ENCODE measurements around the gene ZSWIM1.
"Not testable (repeated sequence)": the region's sequence is repeated elsewhere in the genome, so short reads cannot be mapped to it uniquely, and the experiment has no call there.

Gene ZSWIM1

GRCh38 chr20:45919542-45920399 lies 38.7 kb downstream of the ZSWIM1 start:
- Mint-ChIP-seq H3K36me3 (ENCODE audit: low read depth) (no peaks in the 10 kb centered on the region), H3K27ac (no peak overlapping the region)

DNA sequence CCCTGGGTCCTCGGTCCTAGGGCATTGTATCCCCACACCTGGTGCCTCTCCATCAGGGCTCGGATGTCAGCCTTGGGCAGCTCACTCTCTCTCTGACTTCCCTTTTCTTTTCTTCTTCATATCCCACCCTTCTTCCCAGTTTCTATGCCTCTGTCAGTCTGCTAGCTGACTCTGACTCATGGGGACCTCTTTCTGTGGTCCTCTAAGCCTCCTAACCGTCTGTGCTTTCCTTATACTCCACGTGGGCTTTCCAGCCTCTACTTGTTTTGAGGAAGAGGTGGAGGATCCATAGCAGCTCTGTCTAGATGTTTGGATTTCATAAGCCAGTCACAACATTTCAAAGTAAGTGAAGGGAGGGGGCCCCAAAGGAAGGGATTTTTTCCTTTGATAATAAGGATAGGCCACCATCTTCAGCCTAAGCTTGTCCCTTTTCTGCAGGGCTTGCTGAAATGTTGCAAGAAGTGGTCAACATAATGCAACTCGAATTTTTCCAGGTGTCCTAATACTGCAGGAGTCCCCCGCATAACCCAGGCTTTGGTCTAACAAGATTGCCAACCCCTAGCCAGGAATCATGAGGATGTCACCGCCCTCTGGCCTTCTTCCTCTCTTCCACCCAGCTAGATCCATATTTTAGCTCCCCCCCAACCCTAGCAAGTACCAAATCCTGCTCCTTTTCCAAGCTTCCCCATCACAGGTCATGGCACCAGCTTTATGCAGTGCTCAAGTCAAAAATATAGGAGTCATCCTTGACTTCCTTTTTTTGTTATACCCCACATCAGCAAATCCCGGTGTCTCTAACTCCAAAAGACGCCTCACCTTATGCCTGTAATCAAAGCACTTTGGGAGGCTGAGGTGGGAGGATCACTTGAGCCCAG lies 39.7 kb downstream of the ZSWIM1 start:
- Mint-ChIP-seq H3K4me3 (no peak overlapping the region), H3K36me3 (ENCODE audit: low read depth) (no peaks in the 10 kb centered on the region), H3K4me1 (ENCODE audit: low read depth) (peaks cover 10% of the 10 kb centered on the region), H3K27ac (no peak overlapping the region), H3K27me3 (peaks cover 13% of the 10 kb centered on the region), H3K9me3 (no peaks in the 10 kb centered on the region)

More at GRCh38 chr20:45919542-45920399, 38.7 kb downstream of the ZSWIM1 start:
- peaks cover 13% of the 10 kb centered on the region for H3K27me3 Mint-ChIP-seq
- H3K4me3 Mint-ChIP-seq = no peak overlapping the region
- H3K9me3 Mint-ChIP-seq = no peaks in the 10 kb centered on the region
- H3K4me1 Mint-ChIP-seq (ENCODE audit: low read depth) = peaks cover 10% of the 10 kb centered on the region

DNA sequence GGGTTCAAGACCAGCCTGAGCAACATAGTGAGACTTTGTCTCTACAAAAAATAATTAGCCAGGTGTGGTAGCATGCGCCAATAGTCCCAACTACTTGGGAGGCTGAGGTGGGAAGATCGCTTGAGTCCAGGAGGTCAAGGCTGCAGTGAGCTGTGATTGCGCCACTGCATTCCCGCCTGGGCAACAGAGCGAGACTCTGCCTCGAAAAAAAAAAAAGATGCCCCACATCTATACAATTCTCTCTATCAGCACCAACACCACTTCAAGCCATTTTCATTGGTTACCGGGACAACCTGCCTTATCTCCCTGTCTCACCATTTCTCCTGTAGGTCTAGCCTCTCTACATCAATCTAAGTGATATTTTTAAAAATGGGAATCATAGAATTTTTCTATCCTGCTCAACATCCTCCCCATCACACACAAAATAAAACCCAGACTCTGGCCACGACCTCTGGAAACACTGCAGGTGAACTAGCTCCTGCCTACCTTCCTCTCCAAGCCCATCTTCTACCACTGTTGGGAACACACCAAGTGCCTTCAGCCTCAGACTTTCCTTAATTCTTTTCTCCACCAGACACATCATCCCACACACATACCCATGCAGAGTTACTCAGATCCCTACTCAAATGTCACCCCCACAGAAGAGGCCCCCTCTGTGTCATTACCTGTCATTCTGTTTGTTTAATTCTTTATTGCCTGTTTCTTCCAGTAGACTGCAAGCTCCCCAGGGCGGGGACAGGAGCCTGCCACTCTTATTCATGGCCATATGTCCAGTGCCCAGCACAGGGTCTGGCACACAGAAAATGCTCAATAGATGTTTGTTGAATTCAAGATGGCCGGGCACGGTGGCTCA lies 40.5 kb downstream of the ZSWIM1 start:
- Mint-ChIP-seq H3K9me3 (no peaks in the 10 kb centered on the region), H3K27ac (peak overlapping the region; percentile 34), H3K36me3 (ENCODE audit: low read depth) (no peaks in the 10 kb centered on the region), H3K4me1 (ENCODE audit: low read depth) (peaks cover 10% of the 10 kb centered on the region), H3K27me3 (peaks cover 8% of the 10 kb centered on the region), H3K4me3 (no peak overlapping the region)

- Mint-ChIP-seq H3K4me1 (ENCODE audit: low read depth) (peaks cover 10% of the 10 kb centered on the region), H3K9me3 (no peaks in the 10 kb centered on the region), H3K4me3 (no peak overlapping the region), H3K36me3 (ENCODE audit: low read depth) (no peaks in the 10 kb centered on the region), H3K27ac (peak overlapping the region; percentile 54), H3K27me3 (peaks cover 4% of the 10 kb centered on the region)
Observed at GRCh38 chr20:45924391-45925261, 43.6 kb downstream of the ZSWIM1 start.

DNA sequence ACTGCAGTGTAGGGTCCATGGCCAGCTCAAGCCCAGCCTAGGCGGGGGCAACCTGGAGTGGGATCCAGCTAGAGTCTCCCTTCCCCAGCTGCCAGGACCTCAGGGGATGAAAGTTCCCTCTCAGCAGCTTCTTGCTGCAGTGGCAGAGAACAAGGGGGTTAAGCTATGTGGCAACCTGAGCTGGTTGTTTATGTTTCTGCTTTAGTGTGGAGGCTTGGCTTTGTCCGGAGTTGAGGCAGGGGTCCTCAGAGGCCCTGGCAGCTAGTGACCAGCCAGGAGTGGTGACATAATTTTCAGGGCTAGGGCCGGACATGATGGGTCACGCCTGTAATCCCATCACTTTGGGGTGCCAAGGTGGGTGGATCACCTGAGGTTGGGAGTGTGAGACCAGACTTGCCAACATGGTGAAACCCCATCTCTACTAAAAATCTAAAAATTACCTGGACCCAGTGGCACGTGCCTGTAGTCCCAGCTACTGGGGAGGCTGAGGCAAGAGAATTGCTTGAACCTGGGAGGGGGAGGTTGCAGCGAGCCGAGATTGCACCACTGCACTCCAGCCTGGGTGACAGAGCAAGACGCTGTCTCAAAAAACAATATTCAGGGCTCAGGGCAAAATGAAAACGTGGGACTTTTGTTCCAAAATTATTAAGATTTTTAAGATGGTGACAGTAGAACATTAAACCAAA lies 44.9 kb downstream of the ZSWIM1 start:
- Mint-ChIP-seq H3K9me3 (no peaks in the 10 kb centered on the region), H3K4me1 (ENCODE audit: low read depth) (peaks cover 10% of the 10 kb centered on the region), H3K4me3 (no peak overlapping the region), H3K27me3 (peaks cover 4% of the 10 kb centered on the region), H3K36me3 (ENCODE audit: low read depth) (no peaks in the 10 kb centered on the region), H3K27ac (no peak overlapping the region)

DNA sequence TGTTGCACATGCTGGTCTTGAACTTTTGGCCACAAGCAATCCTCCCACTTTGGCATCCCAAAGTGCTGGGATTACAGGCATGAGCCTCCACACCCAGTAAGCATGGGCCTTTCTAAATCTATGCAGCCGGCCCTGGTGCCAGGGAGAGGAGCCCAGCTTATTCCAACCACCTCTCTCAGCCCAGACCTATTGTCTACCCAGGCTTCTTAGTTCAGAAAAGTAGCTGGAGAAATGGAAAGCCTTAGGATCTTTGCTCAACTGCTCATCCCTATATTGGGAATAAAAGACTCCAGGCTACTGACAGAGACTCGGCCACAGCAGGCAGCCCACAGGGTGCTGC lies 45.7 kb downstream of the ZSWIM1 start:
- Mint-ChIP-seq H3K36me3 (ENCODE audit: low read depth) (no peaks in the 10 kb centered on the region), H3K4me1 (ENCODE audit: low read depth) (peaks cover 7% of the 10 kb centered on the region), H3K27me3 (peaks cover 2% of the 10 kb centered on the region), H3K9me3 (no peaks in the 10 kb centered on the region), H3K27ac (no peak overlapping the region), H3K4me3 (no peak overlapping the region)

- no peaks in the 10 kb centered on the region for H3K36me3 Mint-ChIP-seq (ENCODE audit: low read depth)
- no peaks in the 10 kb centered on the region for H3K9me3 Mint-ChIP-seq
- H3K4me3 Mint-ChIP-seq = no peak overlapping the region
- no peak overlapping the region for H3K27ac Mint-ChIP-seq
- H3K27me3 Mint-ChIP-seq = no peaks in the 10 kb centered on the region
- H3K4me1 Mint-ChIP-seq (ENCODE audit: low read depth) = peaks cover 4% of the 10 kb centered on the region
Observed at GRCh38 chr20:45927071-45927878, 46.2 kb downstream of the ZSWIM1 start.

DNA sequence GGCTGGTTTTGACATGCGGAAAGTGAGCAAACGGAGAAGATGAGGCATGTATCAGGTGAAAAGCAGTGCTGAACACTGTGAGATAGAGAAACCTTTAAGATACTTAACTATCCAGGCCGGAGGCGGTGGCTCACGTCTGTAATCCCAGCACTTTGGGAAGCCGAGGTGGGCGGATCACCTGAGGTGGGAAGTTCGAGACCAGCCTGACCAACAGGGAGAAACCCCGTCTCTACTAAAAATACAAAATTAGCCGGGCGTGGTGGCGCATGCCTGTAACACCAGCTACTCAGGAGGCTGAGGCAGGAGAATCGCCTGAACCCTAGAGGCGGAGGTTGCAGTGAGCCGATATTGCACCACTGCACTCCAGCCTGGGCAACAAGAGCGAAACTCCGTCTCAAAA lies 50.7 kb downstream of the ZSWIM1 start:
- H3K9me3 Mint-ChIP-seq = not testable (repeated sequence)

DNA sequence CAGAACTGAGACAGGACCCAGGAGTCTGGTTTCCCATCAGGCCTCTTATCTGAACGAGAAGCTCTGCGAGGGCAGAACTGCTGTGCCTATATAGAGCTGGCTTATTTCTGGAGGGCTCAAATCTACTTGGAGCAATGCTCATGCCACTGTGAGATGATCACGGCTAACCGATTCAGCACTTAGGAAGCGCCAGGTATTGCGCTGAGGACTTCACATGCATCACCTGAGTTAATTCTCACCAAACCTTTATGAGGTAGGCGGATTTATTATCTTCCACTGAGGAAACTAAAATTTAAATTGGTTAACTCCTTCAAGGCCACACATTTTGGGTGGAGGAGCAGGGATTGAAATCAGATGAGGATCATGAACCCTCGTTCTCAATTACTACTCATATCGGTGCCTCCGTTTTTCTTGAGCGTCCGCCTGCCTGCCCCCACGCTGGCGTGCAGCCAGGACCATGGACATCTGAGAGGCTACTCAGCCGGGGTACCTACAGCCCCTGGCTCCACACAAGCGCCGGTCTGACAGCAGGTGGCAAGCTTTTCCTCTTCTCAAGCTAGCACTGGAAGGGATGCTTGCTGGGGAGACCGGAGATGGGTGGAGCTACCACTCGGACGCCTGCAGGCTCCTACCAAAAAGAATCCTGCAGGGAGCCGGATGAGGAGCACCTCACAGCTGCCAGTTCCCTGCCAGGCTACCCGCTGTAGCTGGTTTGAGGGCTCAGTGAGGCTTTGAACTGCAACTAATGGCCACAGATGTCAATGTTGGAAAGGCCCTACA lies 52.4 kb downstream of the ZSWIM1 start:
- Mint-ChIP-seq H3K4me3 (peak overlapping the region; percentile 98), H3K4me1 (ENCODE audit: low read depth) (peaks cover 32% of the 10 kb centered on the region), H3K27me3 (no peaks in the 10 kb centered on the region), H3K9me3 (no peaks in the 10 kb centered on the region), H3K27ac (peak overlapping the region; percentile 99), H3K36me3 (ENCODE audit: low read depth) (peaks cover 14% of the 10 kb centered on the region)

More for the DNA sequence above, 50.7 kb downstream of the ZSWIM1 start:
- peaks cover 17% of the 10 kb centered on the region for H3K4me1 Mint-ChIP-seq (ENCODE audit: low read depth)
- H3K4me3 Mint-ChIP-seq; H3K27ac Mint-ChIP-seq; H3K36me3 Mint-ChIP-seq (ENCODE audit: low read depth); H3K27me3 Mint-ChIP-seq: not testable (repeated sequence)

DNA sequence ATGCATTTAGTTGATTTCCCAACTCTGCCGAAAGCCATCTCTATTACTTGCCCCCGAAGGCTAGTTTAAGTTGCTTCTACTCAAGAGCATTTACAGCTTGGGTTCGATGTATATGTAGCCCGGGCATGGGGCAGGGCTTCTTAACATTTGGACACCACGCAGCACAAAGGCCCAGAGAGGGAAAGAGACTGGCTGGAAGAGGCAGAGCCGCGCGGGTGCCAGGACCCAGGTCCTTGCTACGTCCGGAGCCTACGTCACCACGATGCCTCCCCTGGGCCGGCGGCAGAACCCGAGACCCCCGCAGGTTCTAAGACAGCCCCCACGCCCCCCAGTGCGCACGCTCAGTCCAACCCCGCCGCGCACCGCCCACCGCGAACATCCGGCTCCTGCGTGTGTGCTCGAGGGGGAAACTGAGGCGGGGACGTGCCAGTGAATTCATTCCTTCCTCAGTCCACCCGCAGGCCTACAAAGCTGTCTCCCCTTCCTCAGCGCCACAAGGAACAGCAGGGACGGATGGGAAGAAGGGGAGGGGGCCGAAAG lies 53.1 kb downstream of the ZSWIM1 start:
- Mint-ChIP-seq H3K27ac (peak overlapping the region; percentile 99), H3K4me3 (peak overlapping the region; percentile 98), H3K36me3 (ENCODE audit: low read depth) (peaks cover 15% of the 10 kb centered on the region), H3K9me3 (no peaks in the 10 kb centered on the region), H3K27me3 (no peaks in the 10 kb centered on the region), H3K4me1 (ENCODE audit: low read depth) (peaks cover 34% of the 10 kb centered on the region)

All from stimulated activated naive CD8-positive, alpha-beta T cell treated with anti-CD3 and anti-CD28 coated beads, Interleukin-15, Interleukin-2, amounts not matched to agents 100 ng/mL and 50 ng/mL, for 24 hours (primary cell).